HG02885 (cell line): Measurements from ENCODE around the gene AUTS2.

Source experiments
- ATAC-seq: cut with Tn5 transposase; IDR thresholded peaks from one replicate; pipeline ENCODE4 v1.9.1; 2021; ENCODE audit warnings: mild to moderate bottlenecking; ENCODE audit not compliant: unreplicated experiment, poor library complexity

Gene AUTS2

GRCh38 chr7:70720191-70720873, 1122.1 kb downstream of the AUTS2 start:
- no peak for ATAC-seq

- ATAC-seq: no peak
Measured at GRCh38 chr7:70721500-70721899, 1123.2 kb downstream of the AUTS2 start.

GRCh38 chr7:70723339-70723738, 1125.1 kb downstream of the AUTS2 start:
- ATAC-seq: no peak

DNA sequence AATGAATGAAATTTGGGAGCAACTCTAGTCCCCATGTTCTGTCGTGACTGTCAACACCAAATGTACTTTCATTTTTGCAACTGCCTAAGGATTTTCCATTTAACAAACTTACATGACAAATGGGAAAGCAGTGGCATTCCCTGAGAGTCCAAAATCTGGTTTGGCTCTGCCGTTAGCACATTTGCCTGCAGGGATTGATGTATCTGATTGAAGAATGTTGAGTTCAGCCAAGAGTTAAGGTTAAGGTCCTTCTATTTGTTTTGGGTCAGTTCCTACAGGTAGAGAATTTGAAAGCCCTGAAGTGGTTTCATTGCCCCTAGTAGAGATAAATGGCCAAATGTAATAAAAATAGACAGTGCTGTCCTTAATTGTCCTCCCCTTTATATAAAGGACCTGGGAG, 1127.2 kb downstream of the AUTS2 start:
- no peak for ATAC-seq

- ATAC-seq: no peak
Measured at GRCh38 chr7:70726294-70726693, 1128.0 kb downstream of the AUTS2 start.

GRCh38 chr7:70726951-70727378, 1128.7 kb downstream of the AUTS2 start:
- peak; percentile 79 for ATAC-seq

GRCh38 chr7:70727861-70728260, 1129.6 kb downstream of the AUTS2 start:
- no peak for ATAC-seq

DNA sequence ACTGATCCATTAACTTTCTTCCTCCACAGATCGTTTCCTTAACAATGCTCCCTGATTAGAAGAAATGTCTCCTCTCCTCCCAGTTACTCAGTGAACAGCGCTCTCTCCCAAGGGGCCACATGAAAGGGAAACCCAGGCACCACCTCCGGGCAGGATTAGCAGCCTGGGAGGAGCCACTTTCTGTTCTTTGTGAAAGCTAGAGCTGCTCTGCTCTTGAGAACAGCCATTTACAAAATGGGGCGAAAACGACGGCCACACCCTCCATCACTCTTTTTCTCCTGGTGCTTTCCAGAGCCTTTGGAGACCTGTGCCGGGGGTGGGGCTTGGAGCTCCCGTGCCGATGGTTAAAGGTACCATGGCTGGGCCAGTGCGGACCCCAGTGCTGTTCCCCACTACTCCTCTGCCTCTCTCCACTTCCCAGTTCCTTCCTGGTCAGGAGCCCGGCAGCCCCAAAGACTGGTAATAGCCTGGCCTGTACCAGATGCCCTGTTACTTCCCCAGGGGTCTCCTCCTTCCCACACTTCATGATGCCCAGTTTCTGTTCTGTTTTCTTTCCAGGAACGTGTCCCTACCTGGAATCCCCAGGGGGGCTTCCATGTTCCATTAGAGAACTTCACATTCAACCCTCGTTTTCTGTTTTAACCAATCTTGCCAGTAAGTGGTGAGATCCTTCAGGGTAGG, 1130.7 kb downstream of the AUTS2 start:
- no peak for ATAC-seq

DNA sequence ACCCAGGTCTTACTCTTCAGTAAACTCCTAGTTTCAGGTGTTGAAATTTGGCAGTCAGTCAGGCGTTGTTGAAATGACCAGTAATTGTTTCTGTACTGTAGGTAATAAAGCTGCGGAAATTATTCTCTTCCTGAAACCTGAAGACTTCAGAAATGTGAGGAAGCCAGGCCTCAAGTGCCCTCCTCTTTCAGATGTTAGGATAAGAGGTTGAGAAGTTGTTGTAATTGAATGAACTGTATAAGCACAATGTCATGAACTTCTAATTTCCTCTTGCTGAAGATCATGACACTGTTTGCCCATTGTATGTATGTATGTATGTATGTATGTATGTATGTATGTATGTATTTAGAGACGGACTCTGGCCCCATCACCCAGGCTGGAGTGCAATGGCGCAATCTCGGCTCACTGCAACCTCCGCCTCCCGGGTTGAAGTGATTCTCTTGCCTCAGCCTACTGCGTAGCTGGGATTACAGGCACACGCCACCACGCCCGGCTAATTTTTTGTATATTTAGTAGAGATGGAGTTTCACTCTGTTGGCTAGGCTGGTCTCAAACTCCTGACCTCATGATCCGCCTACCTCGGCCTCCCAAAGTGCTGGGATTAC, 1131.4 kb downstream of the AUTS2 start:
- peak; percentile 28 for ATAC-seq

GRCh38 chr7:70730451-70731110, 1132.3 kb downstream of the AUTS2 start:
- ATAC-seq: no peak

DNA sequence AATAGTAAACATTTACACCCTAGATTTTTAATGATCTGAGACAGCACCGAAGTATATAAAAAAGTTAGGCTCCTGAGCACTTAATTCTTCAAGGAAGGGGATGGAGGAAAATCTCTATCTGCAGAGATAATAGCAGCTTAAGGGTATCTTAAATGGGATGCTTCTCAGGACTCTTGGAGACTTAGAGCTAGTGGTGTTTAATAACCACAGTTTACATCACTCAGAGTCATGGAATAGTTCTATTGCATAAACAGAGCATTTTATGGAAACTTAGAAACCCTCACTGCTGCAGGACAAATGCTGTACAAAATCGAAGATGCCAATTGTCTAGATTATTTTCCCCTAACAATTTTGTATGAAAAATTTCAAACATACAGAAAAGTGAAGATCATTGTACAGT, 1134.8 kb downstream of the AUTS2 start:
- ATAC-seq: no peak

- ATAC-seq: no peak
Measured at GRCh38 chr7:70734411-70734810, 1136.1 kb downstream of the AUTS2 start.

GRCh38 chr7:70735313-70735712, 1137.0 kb downstream of the AUTS2 start:
- ATAC-seq: no peak

DNA sequence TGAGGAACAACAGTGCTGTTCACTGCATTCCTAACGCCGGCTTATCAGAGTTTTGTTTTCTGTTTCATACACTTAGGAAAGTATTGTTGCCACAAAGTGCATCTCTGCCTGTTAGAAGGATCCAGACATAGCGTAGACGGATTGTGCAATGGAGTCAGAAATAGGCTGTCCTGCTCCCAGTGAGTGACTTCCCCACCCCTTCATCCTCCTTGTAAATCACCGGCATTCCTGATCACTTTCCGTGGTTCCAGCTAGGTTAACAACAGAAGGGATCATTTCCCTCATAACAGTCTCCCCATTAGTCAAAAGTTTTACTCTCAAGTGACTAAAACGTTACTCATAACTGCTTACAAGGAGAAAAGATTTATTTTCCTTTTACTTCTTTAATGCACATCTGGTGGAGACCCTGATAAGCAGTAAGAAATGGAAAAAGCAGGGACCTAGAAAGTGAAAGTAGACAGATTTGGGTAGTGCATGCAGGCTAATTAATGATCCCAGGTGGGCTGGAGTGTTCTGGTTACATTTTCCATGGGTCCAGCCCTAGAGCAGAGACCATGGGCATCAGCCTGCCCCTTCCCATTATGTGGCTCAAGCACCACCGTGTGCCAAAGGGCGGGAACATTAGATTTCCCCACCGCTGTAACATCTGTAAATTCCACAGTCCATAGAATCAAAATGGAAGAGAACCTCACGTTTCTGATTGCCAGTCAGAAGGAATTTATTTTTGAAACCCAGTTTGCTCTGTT, 1138.6 kb downstream of the AUTS2 start:
- peak; percentile 42 for ATAC-seq

GRCh38 chr7:70738151-70738885, 1140.0 kb downstream of the AUTS2 start:
- no peak for ATAC-seq

GRCh38 chr7:70739646-70740210, 1141.5 kb downstream of the AUTS2 start:
- no peak for ATAC-seq

GRCh38 chr7:70741666-70742065, 1143.4 kb downstream of the AUTS2 start:
- ATAC-seq: no peak

DNA sequence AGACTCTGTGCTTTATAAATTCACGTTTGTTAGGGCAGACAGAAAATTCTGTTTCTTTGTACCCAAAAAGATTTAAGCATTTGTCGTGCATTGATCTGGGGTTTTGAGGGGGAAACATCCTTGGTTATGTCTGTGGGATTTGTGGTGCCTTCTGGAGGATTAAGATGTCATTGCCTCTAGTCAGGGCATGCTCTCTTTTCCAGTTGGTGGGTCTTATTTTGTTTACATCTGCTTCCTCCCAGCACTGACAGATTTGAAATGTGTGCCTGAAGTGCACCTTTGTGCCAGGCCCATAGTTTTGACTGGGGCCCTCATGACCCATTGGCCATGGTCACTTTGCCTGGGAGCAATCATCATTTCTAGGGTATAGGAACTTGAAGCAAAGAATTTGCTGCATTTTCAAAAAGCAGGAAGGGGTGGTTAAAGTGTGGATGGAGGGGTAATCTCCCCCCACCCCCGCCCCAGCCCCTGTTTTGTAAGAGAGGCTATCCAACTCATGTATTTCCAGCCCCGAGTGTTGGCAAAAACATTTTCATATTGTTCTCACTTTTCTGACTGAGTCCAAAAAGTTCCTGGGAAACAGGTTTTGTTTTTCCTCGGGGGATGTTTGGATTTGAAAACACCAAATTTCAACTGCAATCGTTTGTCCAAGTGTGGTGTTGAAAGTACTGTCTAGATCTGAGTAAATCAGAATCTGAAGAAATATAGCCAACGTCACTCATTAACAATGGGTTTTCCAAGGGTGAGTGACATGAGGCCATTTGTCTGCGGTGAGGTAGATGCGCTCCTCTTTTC, 1145.5 kb downstream of the AUTS2 start:
- no peak for ATAC-seq

GRCh38 chr7:70744492-70744891, 1146.2 kb downstream of the AUTS2 start:
- no peak for ATAC-seq
